Uterus (tissue), 4 donors: ENCODE results near the gene GCLC. TPM values are rescaled to one million over a fixed set of nuclear protein-coding genes. Genes with fewer than 3 reads are reported as not detected.
"Not testable (repeated sequence)": the region's sequence is repeated elsewhere in the genome, so short reads cannot be mapped to it uniquely, and the experiment has no call there.

Source experiments
- DNase-seq, 2 donors: peaks; one replicate each; pipeline ENCODE4 v3.0.0-alpha.2; 2019 to 2020
- H3K27ac ChIP-seq, 2 donors: fragments of 200-600 bp; sonication (generic); 1 replicate in 1 of 2; 2 replicates in 1 of 2; pipeline ENCODE4 v1.5.1; 2016 to 2018
- H3K27me3 ChIP-seq, 2 donors: fragments of 200-600 bp; sonication (generic); one replicate each; pipeline ENCODE4 v1.5.1; 2018 to 2019; ENCODE audit warnings: control low read depth in 1 of 2
- H3K36me3 ChIP-seq, 2 donors: fragments of 200-600 bp; sonication (generic); one replicate each; pipeline ENCODE4 v1.5.1; 2019; ENCODE audit warnings: control low read depth in 1 of 2
- H3K4me1 ChIP-seq, 2 donors: fragments of 200-600 bp; sonication (generic); one replicate each; pipeline ENCODE4 v1.5.1; 2018 to 2019; ENCODE audit warnings: control low read depth in 1 of 2
- H3K4me3 ChIP-seq, 2 donors: fragments of 200-600 bp; sonication (generic); 1 replicate in 1 of 2; 2 replicates in 1 of 2; pipeline ENCODE4 v1.5.1; 2018 to 2019; ENCODE audit warnings: mild to moderate bottlenecking in 1 of 2
- H3K9me3 ChIP-seq, 2 donors: fragments of 200-600 bp; sonication (generic); one replicate each; pipeline ENCODE4 v1.5.1; 2019; ENCODE audit warnings: control low read depth in 1 of 2
- POLR2A ChIP-seq, 2 donors: fragments of 450-650 bp; IDR thresholded peaks; one replicate each; pipeline ENCODE4 v1.6.1; 2016; ENCODE audit warnings: antibody characterized with exemption in 2 of 2, mild to moderate bottlenecking in 1 of 2, moderate library complexity in 1 of 2
- intact Hi-C: fragments of 100-400 bp; cut with DNase I; formaldehyde crosslinking; loops from one replicate; pipeline ENCODE4 v1.15.1; 2023; ENCODE audit warnings: low total_unique reads
- total RNA-seq, 4 donors: library from RNA; depleted of rRNA in 3 of 4; stranded (reverse); fragments of >200 nt in 3 of 4; gene quantifications; one replicate each; pipeline versions ENCODE4 v1.1.0 to v1.2.4, GENCODE V29; 2014 to 2023
- TF ChIP-seq, protein P1 (sequence below), 4 experiments: fragments of 200-600 bp in 2 of 4; fragments of 450-650 bp in 2 of 4; sonication (generic) in 2 of 4; IDR thresholded peaks; one replicate each; pipeline ENCODE4 v1.5.1; 2016 to 2019; ENCODE audit warnings: antibody characterized with exemption in 4 of 4, mild to moderate bottlenecking in 2 of 4, moderate library complexity in 1 of 4
- donor health status: DM: yes; HTN: yes; CAD: no.

Gene GCLC
- total RNA-seq, 4 donors from 2014 or later = 20.0 to 41.0 (median 32.7) TPM

DNA sequence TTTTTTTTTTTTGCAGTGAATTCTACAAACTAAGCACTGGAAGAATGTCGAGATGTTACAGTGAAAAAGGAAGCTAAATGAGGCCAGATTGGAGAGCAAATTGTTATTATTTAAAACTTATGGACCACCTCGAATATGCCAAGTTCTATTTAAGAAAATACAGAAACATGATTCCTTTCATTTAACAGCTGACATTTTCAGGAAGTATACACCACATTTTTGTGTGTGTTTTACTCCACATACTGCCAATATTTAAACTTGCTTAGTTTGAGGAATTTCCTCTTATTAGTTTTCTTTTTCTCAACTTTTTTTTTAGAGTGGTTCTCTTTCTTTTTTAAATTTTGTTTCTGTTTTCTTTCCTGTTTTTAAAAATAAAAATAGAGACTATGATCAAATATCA, 37.0 kb upstream of the GCLC start:
- no peak for DNase-seq
- intact Hi-C loops = no loop called here
- peak overlapping the region; percentile 31 to 60 for H3K27ac ChIP-seq
- no peak overlapping the region for H3K4me3 ChIP-seq
- no peaks in the 10 kb centered on the region for H3K4me1 ChIP-seq
- no peaks in the 10 kb centered on the region for H3K27me3 ChIP-seq
- H3K36me3 ChIP-seq = no peaks in the 10 kb centered on the region
- no peak for TF ChIP-seq POLR2A (IDR thresholded peaks at IDR 0.05)
- TF ChIP-seq, protein P1, sequence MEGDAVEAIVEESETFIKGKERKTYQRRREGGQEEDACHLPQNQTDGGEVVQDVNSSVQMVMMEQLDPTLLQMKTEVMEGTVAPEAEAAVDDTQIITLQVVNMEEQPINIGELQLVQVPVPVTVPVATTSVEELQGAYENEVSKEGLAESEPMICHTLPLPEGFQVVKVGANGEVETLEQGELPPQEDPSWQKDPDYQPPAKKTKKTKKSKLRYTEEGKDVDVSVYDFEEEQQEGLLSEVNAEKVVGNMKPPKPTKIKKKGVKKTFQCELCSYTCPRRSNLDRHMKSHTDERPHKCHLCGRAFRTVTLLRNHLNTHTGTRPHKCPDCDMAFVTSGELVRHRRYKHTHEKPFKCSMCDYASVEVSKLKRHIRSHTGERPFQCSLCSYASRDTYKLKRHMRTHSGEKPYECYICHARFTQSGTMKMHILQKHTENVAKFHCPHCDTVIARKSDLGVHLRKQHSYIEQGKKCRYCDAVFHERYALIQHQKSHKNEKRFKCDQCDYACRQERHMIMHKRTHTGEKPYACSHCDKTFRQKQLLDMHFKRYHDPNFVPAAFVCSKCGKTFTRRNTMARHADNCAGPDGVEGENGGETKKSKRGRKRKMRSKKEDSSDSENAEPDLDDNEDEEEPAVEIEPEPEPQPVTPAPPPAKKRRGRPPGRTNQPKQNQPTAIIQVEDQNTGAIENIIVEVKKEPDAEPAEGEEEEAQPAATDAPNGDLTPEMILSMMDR (IDR thresholded peaks at IDR 0.05) = no peak
- H3K9me3 ChIP-seq = no peaks in the 10 kb centered on the region

DNA sequence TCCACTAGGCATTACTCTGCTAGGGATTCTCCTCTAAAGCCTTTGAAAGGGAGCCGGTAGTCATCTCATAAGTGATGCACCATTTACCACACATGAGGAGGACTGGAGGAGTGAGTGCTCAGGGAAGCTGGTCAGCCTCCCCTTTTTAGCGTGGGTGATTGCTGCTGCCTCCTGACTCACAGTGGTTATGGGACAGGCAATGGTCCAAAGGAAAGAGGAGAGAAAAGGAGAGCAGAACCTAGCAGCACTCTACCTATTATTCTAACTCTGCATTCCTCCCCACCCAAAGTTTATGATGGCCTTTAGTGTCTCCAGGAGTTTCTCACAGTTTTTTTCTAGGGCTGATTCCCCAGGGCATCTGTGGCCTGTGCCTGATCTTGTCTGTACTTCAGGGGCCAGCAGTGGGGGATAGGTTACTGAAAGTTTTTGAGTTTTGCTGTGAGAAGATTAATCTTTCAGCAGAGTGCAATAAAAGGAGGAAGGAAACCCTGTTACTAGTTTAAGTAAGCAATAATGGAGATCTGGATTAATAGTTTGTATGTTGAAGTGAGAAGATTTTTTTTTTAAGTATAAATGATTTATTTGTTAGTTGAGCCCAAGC, 36.4 kb upstream of the GCLC start:
- H3K27ac ChIP-seq = peak overlapping the region; percentile 31 to 60
- intact Hi-C loops = no loop called here

GRCh38 chr6:53579338-53579737, 34.4 kb upstream of the GCLC start:
- H3K9me3 ChIP-seq = no peaks in the 10 kb centered on the region
- no peak overlapping the region for H3K4me3 ChIP-seq
- no peaks in the 10 kb centered on the region for H3K27me3 ChIP-seq
- H3K36me3 ChIP-seq = no peaks in the 10 kb centered on the region
- intact Hi-C loops = no loop called here
- DNase-seq = no peak
- no peaks in the 10 kb centered on the region for H3K4me1 ChIP-seq
- no peak overlapping the region for H3K27ac ChIP-seq
- TF ChIP-seq, protein P1 (IDR thresholded peaks at IDR 0.05) = no peak
- TF ChIP-seq POLR2A (IDR thresholded peaks at IDR 0.05) = no peak

More for the DNA sequence above, 36.4 kb upstream of the GCLC start:
- Histone ChIP-seq H3K36me3 (no peaks in the 10 kb centered on the region), H3K4me1 (no peaks in the 10 kb centered on the region), H3K4me3 (no peak overlapping the region), H3K9me3 (no peaks in the 10 kb centered on the region), H3K27me3 (no peaks in the 10 kb centered on the region)
- DNase-seq = peak; percentile 35 to 46
- no peak for TF ChIP-seq POLR2A (IDR thresholded peaks at IDR 0.05)
- TF ChIP-seq, protein P1 (IDR thresholded peaks at IDR 0.05) = no peak

- no peaks in the 10 kb centered on the region for H3K27me3 ChIP-seq
- no peaks in the 10 kb centered on the region for H3K9me3 ChIP-seq
- H3K27ac ChIP-seq = no peak overlapping the region
- intact Hi-C loops = no loop called here
- H3K4me3 ChIP-seq = no peak overlapping the region
- DNase-seq = no peak
- H3K4me1 ChIP-seq = no peaks in the 10 kb centered on the region
- TF ChIP-seq POLR2A (IDR thresholded peaks at IDR 0.05) = no peak
- TF ChIP-seq, protein P1 (IDR thresholded peaks at IDR 0.05) = no peak
- no peaks in the 10 kb centered on the region for H3K36me3 ChIP-seq
Observed at GRCh38 chr6:53578371-53578770, 33.5 kb upstream of the GCLC start.

DNA sequence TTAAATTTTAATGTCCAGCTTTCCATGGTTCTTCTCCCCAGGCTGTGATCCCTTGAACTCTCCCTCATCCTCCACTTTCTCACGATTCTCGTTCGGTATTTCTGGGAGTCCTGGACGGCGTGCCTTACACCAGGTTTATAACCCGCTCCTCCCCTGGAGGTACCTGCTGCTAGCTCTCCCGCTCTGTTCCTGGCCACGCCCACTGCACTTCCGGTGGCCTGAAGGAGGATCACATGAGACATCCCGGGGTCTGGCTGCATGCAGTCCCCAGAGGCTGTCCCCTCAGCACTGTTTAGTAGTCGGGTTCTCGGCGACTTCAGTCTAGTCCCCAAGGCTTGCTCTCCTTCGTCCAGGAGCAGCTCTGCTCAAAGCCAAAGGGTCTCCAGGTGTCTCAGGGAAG, 28.4 kb upstream of the GCLC start:
- TF ChIP-seq, protein P1 (IDR thresholded peaks at IDR 0.05) = no peak
- TF ChIP-seq POLR2A (IDR thresholded peaks at IDR 0.05) = no peak
- no peak overlapping the region for H3K27ac ChIP-seq
- H3K9me3 ChIP-seq = no peaks in the 10 kb centered on the region
- DNase-seq = no peak
- no peaks in the 10 kb centered on the region for H3K27me3 ChIP-seq
- no peaks in the 10 kb centered on the region for H3K4me1 ChIP-seq
- no peak overlapping the region for H3K4me3 ChIP-seq
- H3K36me3 ChIP-seq = no peaks in the 10 kb centered on the region
- intact Hi-C loops = no loop called here

GRCh38 chr6:53572379-53572778, 27.5 kb upstream of the GCLC start:
- DNase-seq, H3K36me3 ChIP-seq, H3K4me1 ChIP-seq, H3K9me3 ChIP-seq, intact Hi-C loops, H3K4me3 ChIP-seq, H3K27ac ChIP-seq, H3K27me3 ChIP-seq: not testable (repeated sequence)
